ENCODE results near the gene SLC4A11. TPM values are rescaled to one million over a fixed set of nuclear protein-coding genes. Genes with fewer than 3 reads are reported as not detected.
A peak's percentile ranks its signal among the peaks of the same experiment; 100 is the strongest.

Gene SLC4A11
- total RNA-seq, 2 experiments from 2014 or later = 0.08 to 0.60 TPM

GRCh38 chr20:3239867-3240775 lies 1.1 kb upstream of the SLC4A11 start:
- ChIA-PET CTCF (no interaction called here), POLR2A (interaction anchor here (1.1 to 2.6 kb wide), 4 partner anchors 8 to 82 kb away, joined by 3 to 13 read pairs (median 6); no protein-coding TSS in a partner anchor)
- Histone ChIP-seq H3K4me3 (ENCODE audit: low read length) (peak overlapping the region; percentile 64), H3K9me3 (ENCODE audit: control insufficient read depth in 1 of 2, insufficient read depth in 1 of 2, low read length in 2 of 2) (peaks cover 0 to 24% of the 10 kb centered on the region in 2 experiments), H3K27me3 (ENCODE audit: control insufficient read depth in 1 of 2, insufficient read depth in 2 of 2, low read length in 2 of 2) (peaks cover 45 to 53% of the 10 kb centered on the region in 2 experiments), H3K4me1 (ENCODE audit: insufficient read depth, low read length) (peaks cover 24% of the 10 kb centered on the region), H3K27ac (ENCODE audit: low read depth in 1 of 2, low read length in 2 of 2) (no peak overlapping the region), H3K36me3 (ENCODE audit: insufficient read depth, low read length) (no peaks in the 10 kb centered on the region)
- Mint-ChIP-seq H3K4me3 (peak overlapping the region; percentile 93), H3K36me3 (ENCODE audit: low read depth) (no peaks in the 10 kb centered on the region), H3K4me1 (ENCODE audit: low read depth) (peaks cover 6% of the 10 kb centered on the region), H3K27ac (no peak overlapping the region), H3K9me3 (no peaks in the 10 kb centered on the region), H3K27me3 (peaks cover 73% of the 10 kb centered on the region)
- intact Hi-C loops (cut with DNase I, micrococcal nuclease) = loop anchor here in 1 of 2 experiments (2.0 kb wide), 1 partner anchor 65 kb away; no protein-coding TSS in a partner anchor
- peak; percentile 27 for ATAC-seq (ENCODE audit: poor library complexity)
- peak in 2 of 14 experiments; percentile 14 to 30 for DNase-seq
- TF ChIP-seq CTCF (IDR thresholded peaks at IDR 0.05) = no peak

DNA sequence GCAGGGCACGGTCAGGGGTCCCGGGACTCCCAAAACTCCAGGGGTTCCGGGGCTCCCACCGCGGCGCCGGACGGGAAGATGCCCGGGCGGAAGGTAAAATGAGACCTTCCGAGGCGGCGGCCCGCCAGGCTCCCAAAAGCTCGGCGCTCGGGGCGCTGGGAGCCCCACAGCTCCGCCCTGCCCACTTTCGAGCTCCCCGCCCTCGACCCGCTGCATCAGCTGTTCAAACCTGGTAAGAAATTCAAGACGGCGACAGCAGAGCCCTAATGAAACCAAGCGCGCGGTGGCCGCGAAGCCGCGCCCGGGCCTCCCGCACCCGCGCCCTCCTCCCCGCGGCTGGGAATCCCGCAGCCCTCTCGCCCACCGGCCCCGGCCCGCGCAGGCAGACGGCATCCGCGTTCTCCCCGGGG lies 369 bp downstream of the SLC4A11 start:
- no peak for TF ChIP-seq CTCF (IDR thresholded peaks at IDR 0.05)
- Mint-ChIP-seq H3K27ac (no peak overlapping the region), H3K27me3 (peaks cover 65% of the 10 kb centered on the region), H3K4me1 (ENCODE audit: low read depth) (peaks cover 6% of the 10 kb centered on the region), H3K36me3 (ENCODE audit: low read depth) (no peaks in the 10 kb centered on the region), H3K4me3 (peak overlapping the region; percentile 87), H3K9me3 (no peaks in the 10 kb centered on the region)
- Histone ChIP-seq H3K9me3 (ENCODE audit: control insufficient read depth in 1 of 2, insufficient read depth in 1 of 2, low read length in 2 of 2) (peaks cover 0 to 24% of the 10 kb centered on the region in 2 experiments), H3K4me3 (ENCODE audit: low read length) (peak overlapping the region; percentile 59), H3K27ac (ENCODE audit: low read depth in 1 of 2, low read length in 2 of 2) (no peak overlapping the region), H3K36me3 (ENCODE audit: insufficient read depth, low read length) (no peaks in the 10 kb centered on the region), H3K27me3 (ENCODE audit: control insufficient read depth in 1 of 2, insufficient read depth in 2 of 2, low read length in 2 of 2) (peaks cover 50 to 51% of the 10 kb centered on the region in 2 experiments), H3K4me1 (ENCODE audit: insufficient read depth, low read length) (peaks cover 24% of the 10 kb centered on the region)
- intact Hi-C loops (cut with DNase I, micrococcal nuclease) = loop anchor here in 1 of 2 experiments (2.0 kb wide), 1 partner anchor 64 kb away; no protein-coding TSS in a partner anchor
- ATAC-seq (ENCODE audit: poor library complexity) = peak; percentile 73
- peak; percentile 20 to 65 (median 34) for DNase-seq
- ChIA-PET POLR2A (interaction anchor here (0.9 to 2.6 kb wide), 5 partner anchors 8 to 81 kb away, joined by 3 to 13 read pairs (median 5); no protein-coding TSS in a partner anchor), CTCF (interaction anchor here (0.6 to 1.5 kb wide), 2 partner anchors 11 to 381 kb away, joined by 3 to 4 read pairs; no protein-coding TSS in a partner anchor)

DNA sequence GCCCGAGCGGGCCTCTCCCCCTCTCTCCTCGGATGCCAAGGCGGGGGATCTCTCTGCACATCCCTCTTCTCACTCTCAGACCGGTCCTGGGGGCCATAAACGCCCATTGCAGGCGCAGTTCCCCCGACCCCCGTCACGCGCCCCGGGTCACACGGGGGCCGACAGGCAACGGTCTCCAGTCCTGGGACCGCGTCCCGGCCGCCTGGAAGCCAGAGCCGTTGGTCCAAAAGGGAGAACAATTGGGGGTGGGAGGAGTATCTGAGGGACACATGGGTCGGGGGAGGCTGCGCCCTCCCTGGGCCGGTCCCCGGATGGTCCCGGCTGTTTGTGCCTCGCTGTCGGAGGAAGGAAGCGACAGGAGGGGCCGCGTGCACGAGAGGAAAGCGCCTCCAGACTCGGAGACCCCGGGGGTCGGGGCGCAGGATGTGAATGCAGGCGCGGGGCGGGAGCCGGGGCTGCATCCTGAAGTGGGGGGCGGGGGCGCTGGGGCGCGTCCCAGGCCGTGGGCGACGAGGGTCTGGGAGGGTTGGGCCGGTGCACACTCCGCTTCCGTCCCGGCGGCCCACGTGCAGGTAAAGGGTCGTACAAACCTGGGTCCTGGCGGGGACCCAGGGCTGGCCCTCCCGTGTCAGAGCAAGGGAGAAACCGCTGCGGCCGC lies 903 bp downstream of the SLC4A11 start:
- Histone ChIP-seq H3K4me3 (ENCODE audit: low read length) (peak overlapping the region; percentile 59), H3K9me3 (ENCODE audit: control insufficient read depth in 1 of 2, insufficient read depth in 1 of 2, low read length in 2 of 2) (peaks cover 0 to 24% of the 10 kb centered on the region in 2 experiments), H3K27ac (ENCODE audit: low read depth in 1 of 2, low read length in 2 of 2) (no peak overlapping the region), H3K4me1 (ENCODE audit: insufficient read depth, low read length) (peaks cover 24% of the 10 kb centered on the region), H3K36me3 (ENCODE audit: insufficient read depth, low read length) (no peaks in the 10 kb centered on the region), H3K27me3 (ENCODE audit: control insufficient read depth in 1 of 2, insufficient read depth in 2 of 2, low read length in 2 of 2) (peaks cover 49 to 51% of the 10 kb centered on the region in 2 experiments)
- H3K27me3 Mint-ChIP-seq = peaks cover 62% of the 10 kb centered on the region
- DNase-seq (peak in 3 of 14 experiments; percentile 5 to 17 (median 7)), ATAC-seq (ENCODE audit: poor library complexity) (peak; percentile 12)
- no peaks in the 10 kb centered on the region for H3K9me3 Mint-ChIP-seq
- peaks cover 6% of the 10 kb centered on the region for H3K4me1 Mint-ChIP-seq (ENCODE audit: low read depth)
- POLR2A ChIA-PET = interaction anchor here (0.9 to 2.6 kb wide), 5 partner anchors 9 to 80 kb away, joined by 3 to 13 read pairs (median 5); no protein-coding TSS in a partner anchor
- peak overlapping the region; percentile 72 for H3K4me3 Mint-ChIP-seq
- intact Hi-C loops (cut with DNase I, micrococcal nuclease) = loop anchor here in 1 of 2 experiments (2.0 kb wide), 1 partner anchor 63 kb away; no protein-coding TSS in a partner anchor
- CTCF ChIA-PET = interaction anchor here (0.6 to 1.5 kb wide), 2 partner anchors 11 to 380 kb away, joined by 3 to 4 read pairs; no protein-coding TSS in a partner anchor
- no peak for TF ChIP-seq CTCF (IDR thresholded peaks at IDR 0.05)
- H3K36me3 Mint-ChIP-seq (ENCODE audit: low read depth) = no peaks in the 10 kb centered on the region
- H3K27ac Mint-ChIP-seq = no peak overlapping the region

Measured in CD4-positive, alpha-beta T cell (primary cell).